Gastroesophageal sphincter (tissue), 4 donors: ENCODE data around the gene CPT1B. TPM values are rescaled to one million over a fixed set of nuclear protein-coding genes. Genes with fewer than 3 reads are reported as not detected.
A peak's percentile ranks its signal among the peaks of the same experiment; 100 is the strongest.

ENCODE experiments used
- ATAC-seq: fragments of 150-250 bp; one replicate; pipeline ENCODE4 v1.9.1; 2016; ENCODE audit warnings: mild to moderate bottlenecking, moderate library complexity
- H3K27ac ChIP-seq, 4 donors: fragments of 200-600 bp; sonication (generic) in 3 of 4; 1 replicate in 3 of 4; 2 replicates in 1 of 4; pipeline ENCODE4 v1.5.1; 2016 to 2019
- H3K27me3 ChIP-seq: fragments of 200-600 bp; sonication (generic); one replicate; pipeline ENCODE4 v1.5.1; 2019
- H3K36me3 ChIP-seq, 2 donors: fragments of 200-600 bp; sonication (generic); one replicate each; pipeline ENCODE4 v1.5.1; 2019; ENCODE audit warnings: control low read depth in 1 of 2
- H3K4me1 ChIP-seq, 3 donors: fragments of 200-600 bp; sonication (generic); 1 replicate in 2 of 3; 2 replicates in 1 of 3; pipeline ENCODE4 v1.5.1; 2016 to 2019; ENCODE audit warnings: control low read depth in 2 of 3
- H3K4me3 ChIP-seq, 2 donors: fragments of 200-600 bp; sonication (generic); one replicate each; pipeline ENCODE4 v1.5.1; 2019; ENCODE audit warnings: mild to moderate bottlenecking in 1 of 2, moderate library complexity in 1 of 2
- H3K9me3 ChIP-seq, 3 donors: fragments of 200-600 bp; sonication (generic); one replicate each; pipeline ENCODE4 v1.5.1; 2017 to 2019; ENCODE audit warnings: control low read depth in 2 of 3
- CTCF ChIP-seq, 4 experiments: fragments of 200-600 bp in 2 of 4; fragments of 450-650 bp in 2 of 4; sonication (generic) in 1 of 4; IDR thresholded peaks; one replicate each; pipeline ENCODE4 v1.5.1; 2017 to 2019; ENCODE audit warnings: antibody characterized with exemption in 4 of 4, mild to moderate bottlenecking in 2 of 4, moderate library complexity in 2 of 4
- EP300 ChIP-seq: sonication (generic); formaldehyde crosslinking; IDR thresholded peaks from one replicate; pipeline ENCODE4 v1.6.1; 2017; ENCODE audit warnings: antibody characterized with exemption, mild to moderate bottlenecking
- POLR2A ChIP-seq, 2 donors: fragments of 450-650 bp; IDR thresholded peaks; one replicate each; pipeline ENCODE4 v1.6.1; 2017; ENCODE audit warnings: antibody characterized with exemption in 2 of 2, mild to moderate bottlenecking in 2 of 2, moderate library complexity in 1 of 2
- POLR2AphosphoS5 ChIP-seq: sonication (generic); formaldehyde crosslinking; IDR thresholded peaks from one replicate; pipeline ENCODE4 v1.6.1; 2017; ENCODE audit warnings: antibody characterized with exemption
- WGBS, 2 donors: methylation state at CpG; one replicate each; pipeline ENCODE4 v1.1.5; 2018; ENCODE audit warnings: low coverage in 1 of 2; 5-methylcytosine and 5-hydroxymethylcytosine counted together
- total RNA-seq, 4 donors: library from RNA; depleted of rRNA; stranded (reverse); fragments of >200 nt; gene quantifications; one replicate each; pipeline ENCODE4 v1.1.0, GENCODE V29; 2016

The CPT1B gene
- total RNA-seq, 4 donors from 2014 or later = 3.1 to 13.4 (median 6.5) TPM

GRCh38 chr22:50569041-50569459 lies 9.2 kb downstream of the CPT1B start:
- 86% methylated on average over 1 of the region's 8 CpGs; no CpG with 5 or more reads in 1 of the 2 donors for WGBS, 2 donors
- TF ChIP-seq POLR2A (IDR thresholded peaks at IDR 0.05) (no peak), POLR2AphosphoS5 (no peak), CTCF (IDR thresholded peaks at IDR 0.05) (no peak), EP300 (no peak)
- peaks cover 0 to 5% (median 0%) of the 10 kb centered on the region in 3 donors for H3K4me1 ChIP-seq
- H3K36me3 ChIP-seq = peaks cover 0 to 67% of the 10 kb centered on the region in 2 donors
- no peaks in the 10 kb centered on the region for H3K27me3 ChIP-seq
- H3K27ac ChIP-seq = no peak overlapping the region
- ATAC-seq = no peak
- H3K4me3 ChIP-seq = no peak overlapping the region
- no peaks in the 10 kb centered on the region for H3K9me3 ChIP-seq

GRCh38 chr22:50568626-50569025 lies 9.6 kb downstream of the CPT1B start:
- 94 to 100% methylated on average over 3 to 4 of the region's 7 CpGs for WGBS, 2 donors
- Histone ChIP-seq H3K36me3 (peaks cover 0 to 63% of the 10 kb centered on the region in 2 donors), H3K27me3 (no peaks in the 10 kb centered on the region), H3K4me3 (no peak overlapping the region), H3K27ac (no peak overlapping the region), H3K9me3 (no peaks in the 10 kb centered on the region), H3K4me1 (peaks cover 0 to 9% (median 2%) of the 10 kb centered on the region in 3 donors)
- TF ChIP-seq EP300 = no peak
- TF ChIP-seq CTCF (IDR thresholded peaks at IDR 0.05) = no peak
- TF ChIP-seq POLR2AphosphoS5 = no peak
- TF ChIP-seq POLR2A (IDR thresholded peaks at IDR 0.05) = no peak
- ATAC-seq = no peak

- TF ChIP-seq POLR2AphosphoS5 (no peak), CTCF (IDR thresholded peaks at IDR 0.05) (no peak), POLR2A (IDR thresholded peaks at IDR 0.05) (no peak), EP300 (no peak)
- 83 to 100% methylated on average over 1 to 2 of the region's 7 CpGs for WGBS, 2 donors
- H3K36me3 ChIP-seq = peaks cover 0 to 55% of the 10 kb centered on the region in 2 donors
- H3K4me1 ChIP-seq = peaks cover 0 to 18% (median 7%) of the 10 kb centered on the region in 3 donors
- no peak overlapping the region for H3K27ac ChIP-seq
- no peak overlapping the region for H3K4me3 ChIP-seq
- ATAC-seq = no peak
- H3K27me3 ChIP-seq = no peaks in the 10 kb centered on the region
- H3K9me3 ChIP-seq = no peaks in the 10 kb centered on the region
Observed at GRCh38 chr22:50567721-50568252, 10.4 kb downstream of the CPT1B start.

DNA sequence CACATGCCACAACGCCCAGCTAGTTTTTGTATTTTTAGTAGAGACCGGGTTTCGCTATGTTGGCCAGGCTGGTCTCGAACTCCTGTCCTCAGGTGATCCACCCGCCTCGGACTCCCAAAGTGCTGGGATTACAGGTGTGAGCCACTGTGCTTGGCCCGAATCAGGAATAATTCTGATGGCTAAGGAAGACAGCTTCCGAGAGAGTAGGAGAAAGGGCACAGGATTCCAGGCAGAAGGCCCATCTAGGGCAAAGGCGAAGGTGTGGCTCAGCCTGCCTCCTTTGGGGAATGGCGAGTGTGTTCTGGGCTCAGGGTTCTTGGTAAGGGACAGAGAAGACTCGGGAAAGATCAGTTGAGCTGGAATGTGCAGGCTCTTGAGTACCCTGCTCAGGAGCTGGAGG lies 13.9 kb downstream of the CPT1B start:
- H3K36me3 ChIP-seq = peaks cover 0 to 20% of the 10 kb centered on the region in 2 donors
- ATAC-seq = no peak
- peaks cover 0 to 22% (median 7%) of the 10 kb centered on the region in 3 donors for H3K4me1 ChIP-seq
- 74 to 80% methylated on average over 2 to 3 of the region's 11 CpGs for WGBS, 2 donors
- H3K9me3 ChIP-seq = no peaks in the 10 kb centered on the region
- no peak overlapping the region for H3K4me3 ChIP-seq
- H3K27ac ChIP-seq = peak overlapping the region in 1 of 4 donors; percentile 68
- no peaks in the 10 kb centered on the region for H3K27me3 ChIP-seq
- TF ChIP-seq POLR2AphosphoS5 = no peak
- no peak for TF ChIP-seq POLR2A (IDR thresholded peaks at IDR 0.05)
- TF ChIP-seq EP300 = no peak
- no peak for TF ChIP-seq CTCF (IDR thresholded peaks at IDR 0.05)

- Histone ChIP-seq H3K4me3 (peak overlapping the region; percentile 42 to 61), H3K9me3 (no peaks in the 10 kb centered on the region), H3K4me1 (peaks cover 0 to 22% (median 7%) of the 10 kb centered on the region in 3 donors), H3K36me3 (peaks cover 0 to 13% of the 10 kb centered on the region in 2 donors), H3K27me3 (no peaks in the 10 kb centered on the region), H3K27ac (peak overlapping the region in 3 of 4 donors; percentile 68 to 77 (median 72))
- WGBS, 2 donors = 16 to 33% methylated on average over 7 to 13 of the region's 17 CpGs
- no peak for TF ChIP-seq EP300
- no peak for TF ChIP-seq CTCF (IDR thresholded peaks at IDR 0.05)
- TF ChIP-seq POLR2AphosphoS5 = no peak
- TF ChIP-seq POLR2A (IDR thresholded peaks at IDR 0.05) = no peak
- ATAC-seq = peak; percentile 5
Observed at GRCh38 chr22:50563413-50564160, 14.6 kb downstream of the CPT1B start.
